Sigmoid colon (tissue), 4 donors: ENCODE results near the gene CHD1L.

Experiments used
- EP300 ChIP-seq, 4 donors: sonication (generic); formaldehyde crosslinking; IDR thresholded peaks; one replicate each; pipeline ENCODE4 v1.6.1; 2017; ENCODE audit warnings: antibody characterized with exemption in 4 of 4
- POLR2A ChIP-seq, 2 donors: fragments of 450-650 bp; IDR thresholded peaks; one replicate each; pipeline ENCODE4 v1.6.1; 2016; ENCODE audit warnings: antibody characterized with exemption in 2 of 2, mild to moderate bottlenecking in 2 of 2, moderate library complexity in 2 of 2
- TF ChIP-seq, protein P1 (sequence below), 4 experiments: fragments of 450-650 bp in 3 of 4; fragments of 200-600 bp in 1 of 4; IDR thresholded peaks; one replicate each; pipeline ENCODE4 v1.5.1; 2016 to 2019; ENCODE audit warnings: antibody characterized with exemption in 4 of 4, mild to moderate bottlenecking in 3 of 4, moderate library complexity in 2 of 4

- TF ChIP-seq, protein P1, sequence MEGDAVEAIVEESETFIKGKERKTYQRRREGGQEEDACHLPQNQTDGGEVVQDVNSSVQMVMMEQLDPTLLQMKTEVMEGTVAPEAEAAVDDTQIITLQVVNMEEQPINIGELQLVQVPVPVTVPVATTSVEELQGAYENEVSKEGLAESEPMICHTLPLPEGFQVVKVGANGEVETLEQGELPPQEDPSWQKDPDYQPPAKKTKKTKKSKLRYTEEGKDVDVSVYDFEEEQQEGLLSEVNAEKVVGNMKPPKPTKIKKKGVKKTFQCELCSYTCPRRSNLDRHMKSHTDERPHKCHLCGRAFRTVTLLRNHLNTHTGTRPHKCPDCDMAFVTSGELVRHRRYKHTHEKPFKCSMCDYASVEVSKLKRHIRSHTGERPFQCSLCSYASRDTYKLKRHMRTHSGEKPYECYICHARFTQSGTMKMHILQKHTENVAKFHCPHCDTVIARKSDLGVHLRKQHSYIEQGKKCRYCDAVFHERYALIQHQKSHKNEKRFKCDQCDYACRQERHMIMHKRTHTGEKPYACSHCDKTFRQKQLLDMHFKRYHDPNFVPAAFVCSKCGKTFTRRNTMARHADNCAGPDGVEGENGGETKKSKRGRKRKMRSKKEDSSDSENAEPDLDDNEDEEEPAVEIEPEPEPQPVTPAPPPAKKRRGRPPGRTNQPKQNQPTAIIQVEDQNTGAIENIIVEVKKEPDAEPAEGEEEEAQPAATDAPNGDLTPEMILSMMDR (IDR thresholded peaks at IDR 0.05) = no peak
- TF ChIP-seq EP300 (IDR thresholded peaks at IDR 0.05) (no peak), POLR2A (IDR thresholded peaks at IDR 0.05) (no peak)
Observed at GRCh38 chr1:147208619-147209018, 33.9 kb upstream of the CHD1L start.
